Liver (tissue), 9 donors: ENCODE results near the gene RAB11FIP3. TPM values are rescaled to one million over a fixed set of nuclear protein-coding genes. Genes with fewer than 3 reads are reported as not detected.
"Not testable (repeated sequence)": the region's sequence is repeated elsewhere in the genome, so short reads cannot be mapped to it uniquely, and the experiment has no call there.

Experiments
- DNase-seq: peaks from one replicate; pipeline ENCODE4 v3.0.0-alpha.2; 2017; ENCODE audit warnings: low spot score
- H3K27ac ChIP-seq, 2 donors: one replicate each; pipeline ENCODE4 v1.7.0; 2013; ENCODE audit warnings: inconsistent platforms in 2 of 2, low read length in 2 of 2, control low read depth in 1 of 2, low read depth in 1 of 2, mild to moderate bottlenecking in 1 of 2
- H3K27me3 ChIP-seq, 4 donors: one replicate each; pipeline versions ENCODE4 v1.6.1 to v1.7.0; 2013; ENCODE audit warnings: low read length in 3 of 4, inconsistent platforms in 1 of 4, mild to moderate bottlenecking in 1 of 4, moderate library complexity in 1 of 4; ENCODE audit not compliant: control insufficient read depth in 4 of 4, insufficient read depth in 4 of 4
- H3K36me3 ChIP-seq, 4 donors: one replicate each; pipeline versions ENCODE4 v1.6.1 to v1.7.0; 2013; ENCODE audit warnings: low read length in 3 of 4, mild to moderate bottlenecking in 3 of 4, low read depth in 1 of 4, moderate library complexity in 1 of 4; ENCODE audit not compliant: control insufficient read depth in 4 of 4, insufficient read depth in 3 of 4
- H3K4me1 ChIP-seq, 4 donors: one replicate each; pipeline versions ENCODE4 v1.6.1 to v1.7.0; 2013; ENCODE audit warnings: low read length in 3 of 4, mild to moderate bottlenecking in 3 of 4, moderate library complexity in 1 of 4; ENCODE audit not compliant: control insufficient read depth in 4 of 4, insufficient read depth in 4 of 4
- H3K4me3 ChIP-seq, 3 donors: one replicate each; pipeline versions ENCODE4 v1.6.1 to v1.7.0; 2013; ENCODE audit warnings: low read length in 3 of 3, control low read depth in 1 of 3, low read depth in 1 of 3, mild to moderate bottlenecking in 1 of 3
- H3K9ac ChIP-seq, 2 donors: one replicate each; pipeline ENCODE4 v1.7.0; 2013; ENCODE audit warnings: low read length in 2 of 2, mild to moderate bottlenecking in 2 of 2, moderate library complexity in 2 of 2, control low read depth in 1 of 2, low read depth in 1 of 2
- H3K9me3 ChIP-seq, 4 donors: one replicate each; pipeline versions ENCODE4 v1.6.1 to v1.7.0; 2013; ENCODE audit warnings: low read length in 3 of 4; ENCODE audit not compliant: control insufficient read depth in 4 of 4
- CTCF ChIP-seq: fragments of 150-350 bp; IDR thresholded peaks from 2 replicates; pipeline ENCODE4 v1.5.1; 2017; ENCODE audit warnings: improper control_type of control experiment, low read depth, low read length; ENCODE audit not compliant: missing input control
- EGR1 ChIP-seq, 2 donors: IDR thresholded peaks; 2 replicates each; pipeline ENCODE4 v1.6.1; 2016 to 2018; ENCODE audit warnings: antibody characterized with exemption in 2 of 2, low read depth in 2 of 2
- FOXA2 ChIP-seq: IDR thresholded peaks from 2 replicates; pipeline ENCODE4 v1.6.1; 2016; ENCODE audit warnings: antibody characterized with exemption
- GABPA ChIP-seq, 2 donors: IDR thresholded peaks in 1 of 2; conservative IDR thresholded peaks in 1 of 2; 2 replicates each; pipeline ENCODE4 v1.6.1; 2016; ENCODE audit warnings: antibody characterized with exemption in 2 of 2, mild to moderate bottlenecking in 1 of 2, moderate library complexity in 1 of 2
- HNF4A ChIP-seq, 2 donors: conservative IDR thresholded peaks; 2 replicates each; pipeline ENCODE4 v1.6.1; 2016; ENCODE audit warnings: antibody characterized with exemption in 2 of 2, mild to moderate bottlenecking in 2 of 2
- JUND ChIP-seq, 2 donors: IDR thresholded peaks; 2 replicates each; pipeline ENCODE4 v1.6.1; 2016; ENCODE audit warnings: antibody characterized with exemption in 2 of 2
- MAX ChIP-seq: IDR thresholded peaks from 2 replicates; pipeline ENCODE4 v1.6.1; 2016; ENCODE audit warnings: antibody characterized with exemption
- RAD21 ChIP-seq, 2 donors: IDR thresholded peaks; 2 replicates each; pipeline ENCODE4 v1.6.1; 2016; ENCODE audit warnings: antibody characterized with exemption in 2 of 2, mild to moderate bottlenecking in 2 of 2
- REST ChIP-seq: IDR thresholded peaks from 2 replicates; pipeline ENCODE4 v1.6.1; 2016; ENCODE audit warnings: antibody characterized with exemption, mild to moderate bottlenecking
- RXRA ChIP-seq, 2 donors: IDR thresholded peaks; 2 replicates each; pipeline ENCODE4 v1.6.1; 2017 to 2018; ENCODE audit warnings: antibody characterized with exemption in 2 of 2, mild to moderate bottlenecking in 1 of 2
- SP1 ChIP-seq: IDR thresholded peaks from 2 replicates; pipeline ENCODE4 v1.6.1; 2018; ENCODE audit warnings: antibody characterized with exemption, mild to moderate bottlenecking
- YY1 ChIP-seq: IDR thresholded peaks from 2 replicates; pipeline ENCODE4 v1.6.1; 2016; ENCODE audit warnings: antibody characterized with exemption, mild to moderate bottlenecking
- ZBTB33 ChIP-seq: IDR thresholded peaks from 2 replicates; pipeline ENCODE4 v1.6.1; 2016; ENCODE audit warnings: antibody characterized with exemption
- WGBS: extraction: QIAGEN DNeasy Blood & Tissue Kit; methylation state at CpG from one replicate; pipeline ENCODE4 v1.1.7; 2013; 5-methylcytosine and 5-hydroxymethylcytosine counted together
- polyA plus RNA-seq, 2 donors: library from polyadenylated mRNA; stranded (reverse) in 1 of 2; unstranded in 1 of 2; fragments of 200-250 nt in 1 of 2; fragments of >200 nt in 1 of 2; fragmentation: Nextera tagmentation in 1 of 2; extraction: Ambion mirVana in 1 of 2; gene quantifications; one replicate each; pipeline versions ENCODE4 v1.2.1 to v1.2.3, GENCODE V29; 2013 to 2015
- total RNA-seq, 2 donors: library from RNA; depleted of rRNA; stranded (reverse); fragments of >200 nt; gene quantifications; one replicate each; pipeline ENCODE4 v1.2.3, GENCODE V29; 2014
- donor health status: healthy.
- donor health status: healthy.
- donor health status: healthy.
- donor health status: healthy.
- donor health status: healthy.

RAB11FIP3 gene
- total and polyA plus RNA-seq, 4 donors: 3.5 to 29.4 (median 15.7) TPM

- not testable (repeated sequence) for H3K36me3 ChIP-seq, H3K9ac ChIP-seq, H3K4me1 ChIP-seq, DNase-seq, H3K27me3 ChIP-seq, H3K9me3 ChIP-seq, H3K4me3 ChIP-seq, H3K27ac ChIP-seq
- WGBS: 65% methylated on average over 10 of the region's 10 CpGs
- peak in 1 of 2 donors; percentile 20 for TF ChIP-seq HNF4A (conservative IDR thresholded peaks at IDR 0.05)
Observed at GRCh38 chr16:478287-478686, 52.8 kb downstream of the RAB11FIP3 start.

GRCh38 chr16:482468-483185, 57.2 kb downstream of the RAB11FIP3 start:
- Histone ChIP-seq H3K4me1 (peaks cover 0 to 3% (median 0%) of the 10 kb centered on the region in 4 donors), H3K36me3 (peaks cover 0 to 4% (median 3%) of the 10 kb centered on the region in 4 donors), H3K27ac (no peak overlapping the region), H3K9ac (no peak overlapping the region), H3K4me3 (no peak overlapping the region), H3K9me3 (no peaks in the 10 kb centered on the region), H3K27me3 (no peaks in the 10 kb centered on the region)
- no peak for DNase-seq
- no peak for TF ChIP-seq ZBTB33
- TF ChIP-seq SP1: no peak
- no peak for TF ChIP-seq RXRA (IDR thresholded peaks at IDR 0.05)
- WGBS: 94% methylated on average over 31 of the region's 31 CpGs

GRCh38 chr16:483341-484075, 58.1 kb downstream of the RAB11FIP3 start:
- no peak overlapping the region for H3K9ac ChIP-seq
- DNase-seq: no peak
- H3K4me1 ChIP-seq: no peaks in the 10 kb centered on the region
- no peak overlapping the region for H3K27ac ChIP-seq
- H3K27me3 ChIP-seq: no peaks in the 10 kb centered on the region
- H3K36me3 ChIP-seq: peaks cover 0 to 4% (median 3%) of the 10 kb centered on the region in 4 donors
- H3K4me3 ChIP-seq: no peak overlapping the region
- H3K9me3 ChIP-seq: no peaks in the 10 kb centered on the region
- WGBS: 89% methylated on average over 14 of the region's 14 CpGs
- TF ChIP-seq REST: no peak
- no peak for TF ChIP-seq YY1
- no peak for TF ChIP-seq RAD21 (IDR thresholded peaks at IDR 0.05)
- no peak for TF ChIP-seq EGR1 (IDR thresholded peaks at IDR 0.05; ENCODE audit: low read depth in 2 of 2)
- TF ChIP-seq FOXA2: no peak
- no peak for TF ChIP-seq HNF4A (conservative IDR thresholded peaks at IDR 0.05)
- TF ChIP-seq RXRA (IDR thresholded peaks at IDR 0.05): no peak
- TF ChIP-seq CTCF: no peak
- no peak for TF ChIP-seq JUND (IDR thresholded peaks at IDR 0.05)
- no peak for TF ChIP-seq SP1
- no peak for TF ChIP-seq GABPA (IDR thresholded peaks at IDR 0.05 in 1 of 2, conservative IDR thresholded peaks at IDR 0.05 in 1 of 2)
- TF ChIP-seq MAX: no peak
